ENCODE measurements around the gene ZMIZ1. TPM values are rescaled to one million over a fixed set of nuclear protein-coding genes. Genes with fewer than 3 reads are reported as not detected.

Gene ZMIZ1
- total and polyA plus RNA-seq, 2 experiments from 2014 or later: 9.2 to 30.9 TPM

DNA sequence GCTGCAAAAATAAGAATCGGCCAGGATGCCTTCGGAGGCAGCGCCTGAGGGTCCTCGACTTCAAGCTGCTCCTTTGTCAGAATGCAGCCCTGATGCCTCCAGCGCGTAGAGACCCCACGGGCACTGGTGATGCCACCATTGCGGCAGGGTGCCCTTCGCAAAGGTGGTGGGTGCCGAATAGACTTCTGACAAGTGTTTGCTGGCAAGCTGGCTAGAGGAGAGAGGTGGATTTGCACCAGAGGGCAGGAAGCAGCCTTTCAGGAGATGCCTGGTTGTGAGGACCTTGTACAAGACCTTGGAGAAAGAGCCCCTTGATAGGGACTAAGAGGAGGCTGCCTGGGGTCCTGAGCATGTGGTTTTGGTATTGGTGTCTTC is 175.3 kb downstream of the ZMIZ1 start (continued):
- TF ChIP-seq, protein P1, sequence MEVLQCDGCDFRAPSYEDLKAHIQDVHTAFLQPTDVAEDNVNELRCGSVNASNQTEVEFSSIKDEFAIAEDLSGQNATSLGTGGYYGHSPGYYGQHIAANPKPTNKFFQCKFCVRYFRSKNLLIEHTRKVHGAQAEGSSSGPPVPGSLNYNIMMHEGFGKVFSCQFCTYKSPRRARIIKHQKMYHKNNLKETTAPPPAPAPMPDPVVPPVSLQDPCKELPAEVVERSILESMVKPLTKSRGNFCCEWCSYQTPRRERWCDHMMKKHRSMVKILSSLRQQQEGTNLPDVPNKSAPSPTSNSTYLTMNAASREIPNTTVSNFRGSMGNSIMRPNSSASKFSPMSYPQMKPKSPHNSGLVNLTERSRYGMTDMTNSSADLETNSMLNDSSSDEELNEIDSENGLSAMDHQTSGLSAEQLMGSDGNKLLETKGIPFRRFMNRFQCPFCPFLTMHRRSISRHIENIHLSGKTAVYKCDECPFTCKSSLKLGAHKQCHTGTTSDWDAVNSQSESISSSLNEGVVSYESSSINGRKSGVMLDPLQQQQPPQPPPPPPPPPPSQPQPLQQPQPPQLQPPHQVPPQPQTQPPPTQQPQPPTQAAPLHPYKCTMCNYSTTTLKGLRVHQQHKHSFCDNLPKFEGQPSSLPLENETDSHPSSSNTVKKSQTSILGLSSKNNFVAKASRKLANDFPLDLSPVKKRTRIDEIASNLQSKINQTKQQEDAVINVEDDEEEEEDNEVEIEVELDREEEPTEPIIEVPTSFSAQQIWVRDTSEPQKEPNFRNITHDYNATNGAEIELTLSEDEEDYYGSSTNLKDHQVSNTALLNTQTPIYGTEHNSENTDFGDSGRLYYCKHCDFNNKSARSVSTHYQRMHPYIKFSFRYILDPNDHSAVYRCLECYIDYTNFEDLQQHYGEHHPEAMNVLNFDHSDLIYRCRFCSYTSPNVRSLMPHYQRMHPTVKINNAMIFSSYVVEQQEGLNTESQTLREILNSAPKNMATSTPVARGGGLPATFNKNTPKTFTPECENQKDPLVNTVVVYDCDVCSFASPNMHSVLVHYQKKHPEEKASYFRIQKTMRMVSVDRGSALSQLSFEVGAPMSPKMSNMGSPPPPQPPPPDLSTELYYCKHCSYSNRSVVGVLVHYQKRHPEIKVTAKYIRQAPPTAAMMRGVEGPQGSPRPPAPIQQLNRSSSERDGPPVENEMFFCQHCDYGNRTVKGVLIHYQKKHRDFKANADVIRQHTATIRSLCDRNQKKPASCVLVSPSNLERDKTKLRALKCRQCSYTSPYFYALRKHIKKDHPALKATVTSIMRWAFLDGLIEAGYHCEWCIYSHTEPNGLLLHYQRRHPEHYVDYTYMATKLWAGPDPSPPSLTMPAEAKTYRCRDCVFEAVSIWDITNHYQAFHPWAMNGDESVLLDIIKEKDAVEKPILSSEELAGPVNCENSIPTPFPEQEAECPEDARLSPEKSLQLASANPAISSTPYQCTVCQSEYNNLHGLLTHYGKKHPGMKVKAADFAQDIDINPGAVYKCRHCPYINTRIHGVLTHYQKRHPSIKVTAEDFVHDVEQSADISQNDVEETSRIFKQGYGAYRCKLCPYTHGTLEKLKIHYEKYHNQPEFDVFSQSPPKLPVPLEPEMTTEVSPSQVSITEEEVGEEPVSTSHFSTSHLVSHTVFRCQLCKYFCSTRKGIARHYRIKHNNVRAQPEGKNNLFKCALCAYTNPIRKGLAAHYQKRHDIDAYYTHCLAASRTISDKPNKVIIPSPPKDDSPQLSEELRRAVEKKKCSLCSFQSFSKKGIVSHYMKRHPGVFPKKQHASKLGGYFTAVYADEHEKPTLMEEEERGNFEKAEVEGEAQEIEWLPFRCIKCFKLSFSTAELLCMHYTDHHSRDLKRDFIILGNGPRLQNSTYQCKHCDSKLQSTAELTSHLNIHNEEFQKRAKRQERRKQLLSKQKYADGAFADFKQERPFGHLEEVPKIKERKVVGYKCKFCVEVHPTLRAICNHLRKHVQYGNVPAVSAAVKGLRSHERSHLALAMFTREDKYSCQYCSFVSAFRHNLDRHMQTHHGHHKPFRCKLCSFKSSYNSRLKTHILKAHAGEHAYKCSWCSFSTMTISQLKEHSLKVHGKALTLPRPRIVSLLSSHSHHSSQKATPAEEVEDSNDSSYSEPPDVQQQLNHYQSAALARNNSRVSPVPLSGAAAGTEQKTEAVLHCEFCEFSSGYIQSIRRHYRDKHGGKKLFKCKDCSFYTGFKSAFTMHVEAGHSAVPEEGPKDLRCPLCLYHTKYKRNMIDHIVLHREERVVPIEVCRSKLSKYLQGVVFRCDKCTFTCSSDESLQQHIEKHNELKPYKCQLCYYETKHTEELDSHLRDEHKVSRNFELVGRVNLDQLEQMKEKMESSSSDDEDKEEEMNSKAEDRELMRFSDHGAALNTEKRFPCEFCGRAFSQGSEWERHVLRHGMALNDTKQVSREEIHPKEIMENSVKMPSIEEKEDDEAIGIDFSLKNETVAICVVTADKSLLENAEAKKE (CRISPR knock-in tag; IDR thresholded peaks at IDR 0.05): no peak
- TF ChIP-seq, protein P2, sequence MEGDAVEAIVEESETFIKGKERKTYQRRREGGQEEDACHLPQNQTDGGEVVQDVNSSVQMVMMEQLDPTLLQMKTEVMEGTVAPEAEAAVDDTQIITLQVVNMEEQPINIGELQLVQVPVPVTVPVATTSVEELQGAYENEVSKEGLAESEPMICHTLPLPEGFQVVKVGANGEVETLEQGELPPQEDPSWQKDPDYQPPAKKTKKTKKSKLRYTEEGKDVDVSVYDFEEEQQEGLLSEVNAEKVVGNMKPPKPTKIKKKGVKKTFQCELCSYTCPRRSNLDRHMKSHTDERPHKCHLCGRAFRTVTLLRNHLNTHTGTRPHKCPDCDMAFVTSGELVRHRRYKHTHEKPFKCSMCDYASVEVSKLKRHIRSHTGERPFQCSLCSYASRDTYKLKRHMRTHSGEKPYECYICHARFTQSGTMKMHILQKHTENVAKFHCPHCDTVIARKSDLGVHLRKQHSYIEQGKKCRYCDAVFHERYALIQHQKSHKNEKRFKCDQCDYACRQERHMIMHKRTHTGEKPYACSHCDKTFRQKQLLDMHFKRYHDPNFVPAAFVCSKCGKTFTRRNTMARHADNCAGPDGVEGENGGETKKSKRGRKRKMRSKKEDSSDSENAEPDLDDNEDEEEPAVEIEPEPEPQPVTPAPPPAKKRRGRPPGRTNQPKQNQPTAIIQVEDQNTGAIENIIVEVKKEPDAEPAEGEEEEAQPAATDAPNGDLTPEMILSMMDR (conservative IDR thresholded peaks at IDR 0.05; ENCODE audit: low read depth in 2 of 2): no peak
- TF ChIP-seq STAT1 (IDR thresholded peaks at IDR 0.05; ENCODE audit: unreplicated experiment) (no peak), ZNF114 (CRISPR knock-in tag; IDR thresholded peaks at IDR 0.05) (no peak), ZNF331 (CRISPR knock-in tag; IDR thresholded peaks at IDR 0.05; ENCODE audit: low read depth) (no peak)

DNA sequence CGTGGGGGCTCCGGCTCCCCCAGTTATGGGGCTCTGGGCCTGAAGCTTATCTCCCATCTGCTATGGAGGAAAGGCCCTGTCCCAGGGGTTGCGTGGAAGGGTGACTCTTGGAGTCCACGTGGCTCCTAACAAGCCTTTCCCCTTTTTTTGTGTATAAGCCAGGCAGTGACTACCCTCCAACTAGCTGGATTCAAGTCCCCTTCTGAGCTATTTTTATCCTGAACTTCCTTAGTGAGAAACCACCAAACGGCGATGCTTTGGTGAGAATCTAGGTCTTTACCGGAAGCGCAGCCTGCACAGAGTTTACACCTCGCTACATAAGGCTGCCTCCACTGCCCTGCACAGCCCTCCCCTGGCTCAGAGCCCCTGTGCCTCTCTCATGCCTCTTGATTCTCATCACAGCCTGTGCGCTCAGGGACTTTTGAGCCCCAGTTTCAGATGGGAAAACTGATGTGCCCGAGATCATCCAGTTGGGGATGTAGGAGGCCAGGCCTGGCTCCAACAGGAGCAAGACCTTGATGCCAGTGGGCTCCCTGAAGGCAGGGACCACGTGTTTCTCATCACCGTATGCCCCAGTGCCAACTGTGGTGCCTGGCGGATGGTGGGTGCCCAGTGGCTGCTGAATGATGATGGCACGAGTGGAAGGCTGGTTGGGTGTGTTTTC is 176.2 kb downstream of the ZMIZ1 start:
- Histone ChIP-seq H3K4me3 (no peak overlapping the region), H3K9me2 (ENCODE audit: insufficient read depth) (no peaks in the 10 kb centered on the region), H3K36me3 (ENCODE audit: insufficient read depth) (no peaks in the 10 kb centered on the region), H3F3A (replicated peaks; ENCODE audit: low read depth) (peaks cover 2% of the 10 kb centered on the region; the same call in 1 of the 2 replicates), H4K20me1 (replicated peaks; ENCODE audit: insufficient read depth) (peaks cover 32% of the 10 kb centered on the region), H3K4me1 (ENCODE audit: insufficient read depth) (peaks cover 16% of the 10 kb centered on the region), H2AFZ (no peak overlapping the region), H3K79me2 (replicated peaks; ENCODE audit: insufficient read depth) (peaks cover 11% of the 10 kb centered on the region), H3K27me3 (ENCODE audit: insufficient read depth) (peaks cover 47% of the 10 kb centered on the region), H3K27ac (ENCODE audit: low read depth) (no peak overlapping the region), H3K4me2 (no peak overlapping the region)
- peaks cover 51% of the 10 kb centered on the region for H3K27me3 Mint-ChIP-seq (ENCODE audit: insufficient read depth, low read depth, poor library complexity)
- H3K9me3 Mint-ChIP-seq: no peaks in the 10 kb centered on the region
- peaks cover 35% of the 10 kb centered on the region for H3K4me1 Mint-ChIP-seq
- DNase-seq (ENCODE audit: low spot score) (no peak), ATAC-seq (no peak)
- no peak overlapping the region for H3K4me3 Mint-ChIP-seq
- no peaks in the 10 kb centered on the region; the same call in 2 of the 3 replicates for H3K36me3 Mint-ChIP-seq (ENCODE audit: low read depth)
- H3K27ac Mint-ChIP-seq: no peak overlapping the region
- TF ChIP-seq ZNF331 (CRISPR knock-in tag; IDR thresholded peaks at IDR 0.05; ENCODE audit: low read depth): no peak
- TF ChIP-seq, protein P3, sequence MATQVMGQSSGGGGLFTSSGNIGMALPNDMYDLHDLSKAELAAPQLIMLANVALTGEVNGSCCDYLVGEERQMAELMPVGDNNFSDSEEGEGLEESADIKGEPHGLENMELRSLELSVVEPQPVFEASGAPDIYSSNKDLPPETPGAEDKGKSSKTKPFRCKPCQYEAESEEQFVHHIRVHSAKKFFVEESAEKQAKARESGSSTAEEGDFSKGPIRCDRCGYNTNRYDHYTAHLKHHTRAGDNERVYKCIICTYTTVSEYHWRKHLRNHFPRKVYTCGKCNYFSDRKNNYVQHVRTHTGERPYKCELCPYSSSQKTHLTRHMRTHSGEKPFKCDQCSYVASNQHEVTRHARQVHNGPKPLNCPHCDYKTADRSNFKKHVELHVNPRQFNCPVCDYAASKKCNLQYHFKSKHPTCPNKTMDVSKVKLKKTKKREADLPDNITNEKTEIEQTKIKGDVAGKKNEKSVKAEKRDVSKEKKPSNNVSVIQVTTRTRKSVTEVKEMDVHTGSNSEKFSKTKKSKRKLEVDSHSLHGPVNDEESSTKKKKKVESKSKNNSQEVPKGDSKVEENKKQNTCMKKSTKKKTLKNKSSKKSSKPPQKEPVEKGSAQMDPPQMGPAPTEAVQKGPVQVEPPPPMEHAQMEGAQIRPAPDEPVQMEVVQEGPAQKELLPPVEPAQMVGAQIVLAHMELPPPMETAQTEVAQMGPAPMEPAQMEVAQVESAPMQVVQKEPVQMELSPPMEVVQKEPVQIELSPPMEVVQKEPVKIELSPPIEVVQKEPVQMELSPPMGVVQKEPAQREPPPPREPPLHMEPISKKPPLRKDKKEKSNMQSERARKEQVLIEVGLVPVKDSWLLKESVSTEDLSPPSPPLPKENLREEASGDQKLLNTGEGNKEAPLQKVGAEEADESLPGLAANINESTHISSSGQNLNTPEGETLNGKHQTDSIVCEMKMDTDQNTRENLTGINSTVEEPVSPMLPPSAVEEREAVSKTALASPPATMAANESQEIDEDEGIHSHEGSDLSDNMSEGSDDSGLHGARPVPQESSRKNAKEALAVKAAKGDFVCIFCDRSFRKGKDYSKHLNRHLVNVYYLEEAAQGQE (IDR thresholded peaks at IDR 0.05; ENCODE audit: unreplicated experiment): no peak
- no peak for TF ChIP-seq EZH2 (IDR thresholded peaks at IDR 0.05; ENCODE audit: low read depth, unreplicated experiment)
- no peak for TF ChIP-seq JUNB (IDR thresholded peaks at IDR 0.05; ENCODE audit: unreplicated experiment)
- no peak for TF ChIP-seq ZNF114 (CRISPR knock-in tag; IDR thresholded peaks at IDR 0.05)
- TF ChIP-seq, protein P4, sequence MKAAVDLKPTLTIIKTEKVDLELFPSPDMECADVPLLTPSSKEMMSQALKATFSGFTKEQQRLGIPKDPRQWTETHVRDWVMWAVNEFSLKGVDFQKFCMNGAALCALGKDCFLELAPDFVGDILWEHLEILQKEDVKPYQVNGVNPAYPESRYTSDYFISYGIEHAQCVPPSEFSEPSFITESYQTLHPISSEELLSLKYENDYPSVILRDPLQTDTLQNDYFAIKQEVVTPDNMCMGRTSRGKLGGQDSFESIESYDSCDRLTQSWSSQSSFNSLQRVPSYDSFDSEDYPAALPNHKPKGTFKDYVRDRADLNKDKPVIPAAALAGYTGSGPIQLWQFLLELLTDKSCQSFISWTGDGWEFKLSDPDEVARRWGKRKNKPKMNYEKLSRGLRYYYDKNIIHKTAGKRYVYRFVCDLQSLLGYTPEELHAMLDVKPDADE (IDR thresholded peaks at IDR 0.05): no peak
- no peak for TF ChIP-seq CREB1 (CRISPR knock-in tag; IDR thresholded peaks at IDR 0.05; ENCODE audit: low read depth)

Data from GM23338 (cell line).